Peyer's patch (tissue), 4 donors: ENCODE results near the gene SUPT3H.

ENCODE experiments used
- POLR2A ChIP-seq, 2 donors: fragments of 450-650 bp; IDR thresholded peaks; one replicate each; pipeline ENCODE4 v1.5.1; 2017; ENCODE audit warnings: antibody characterized with exemption in 2 of 2, mild to moderate bottlenecking in 2 of 2, moderate library complexity in 2 of 2
- TF ChIP-seq, protein P1 (sequence below), 6 experiments: fragments of 450-650 bp in 4 of 6; fragments of 200-600 bp in 2 of 6; sonication (generic) in 1 of 6; IDR thresholded peaks; one replicate each; pipeline ENCODE4 v1.5.1; 2017 to 2019; ENCODE audit warnings: antibody characterized with exemption in 6 of 6, mild to moderate bottlenecking in 3 of 6, moderate library complexity in 1 of 6

DNA sequence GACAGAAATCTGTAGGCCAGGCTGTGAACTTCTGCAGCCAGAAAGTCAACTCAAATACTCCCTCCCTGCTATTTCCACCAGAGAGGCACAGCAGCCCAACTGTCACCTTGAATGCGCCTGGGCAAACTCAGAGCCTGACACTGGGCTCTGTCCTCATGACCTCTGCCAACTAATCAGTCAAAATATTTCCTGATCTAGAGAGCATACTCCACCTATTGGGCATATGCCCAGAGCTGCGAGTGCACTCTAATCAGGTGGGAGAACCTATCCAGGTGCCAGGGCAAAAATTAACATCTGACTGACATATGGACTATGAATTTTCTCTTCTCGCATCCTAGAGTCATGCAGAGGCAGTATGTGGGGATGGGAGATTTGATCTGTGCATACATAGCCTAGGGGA, 455.9 kb downstream of the SUPT3H start:
- TF ChIP-seq, protein P1, sequence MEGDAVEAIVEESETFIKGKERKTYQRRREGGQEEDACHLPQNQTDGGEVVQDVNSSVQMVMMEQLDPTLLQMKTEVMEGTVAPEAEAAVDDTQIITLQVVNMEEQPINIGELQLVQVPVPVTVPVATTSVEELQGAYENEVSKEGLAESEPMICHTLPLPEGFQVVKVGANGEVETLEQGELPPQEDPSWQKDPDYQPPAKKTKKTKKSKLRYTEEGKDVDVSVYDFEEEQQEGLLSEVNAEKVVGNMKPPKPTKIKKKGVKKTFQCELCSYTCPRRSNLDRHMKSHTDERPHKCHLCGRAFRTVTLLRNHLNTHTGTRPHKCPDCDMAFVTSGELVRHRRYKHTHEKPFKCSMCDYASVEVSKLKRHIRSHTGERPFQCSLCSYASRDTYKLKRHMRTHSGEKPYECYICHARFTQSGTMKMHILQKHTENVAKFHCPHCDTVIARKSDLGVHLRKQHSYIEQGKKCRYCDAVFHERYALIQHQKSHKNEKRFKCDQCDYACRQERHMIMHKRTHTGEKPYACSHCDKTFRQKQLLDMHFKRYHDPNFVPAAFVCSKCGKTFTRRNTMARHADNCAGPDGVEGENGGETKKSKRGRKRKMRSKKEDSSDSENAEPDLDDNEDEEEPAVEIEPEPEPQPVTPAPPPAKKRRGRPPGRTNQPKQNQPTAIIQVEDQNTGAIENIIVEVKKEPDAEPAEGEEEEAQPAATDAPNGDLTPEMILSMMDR (IDR thresholded peaks at IDR 0.05) = peak in 3 of 6 experiments; percentile 23 to 24 (median 24)
- no peak for TF ChIP-seq POLR2A (IDR thresholded peaks at IDR 0.05)
